Cortex of kidney (tissue), 1 donor: ENCODE results near the gene MRNIP.
"Not testable (repeated sequence)": the region's sequence is repeated elsewhere in the genome, so short reads cannot be mapped to it uniquely, and the experiment has no call there.

ENCODE experiments used
- DNase-seq: peaks from one replicate; lab custom pipeline; 2025; lab: John Stamatoyannopoulos, UW

MRNIP gene

DNA sequence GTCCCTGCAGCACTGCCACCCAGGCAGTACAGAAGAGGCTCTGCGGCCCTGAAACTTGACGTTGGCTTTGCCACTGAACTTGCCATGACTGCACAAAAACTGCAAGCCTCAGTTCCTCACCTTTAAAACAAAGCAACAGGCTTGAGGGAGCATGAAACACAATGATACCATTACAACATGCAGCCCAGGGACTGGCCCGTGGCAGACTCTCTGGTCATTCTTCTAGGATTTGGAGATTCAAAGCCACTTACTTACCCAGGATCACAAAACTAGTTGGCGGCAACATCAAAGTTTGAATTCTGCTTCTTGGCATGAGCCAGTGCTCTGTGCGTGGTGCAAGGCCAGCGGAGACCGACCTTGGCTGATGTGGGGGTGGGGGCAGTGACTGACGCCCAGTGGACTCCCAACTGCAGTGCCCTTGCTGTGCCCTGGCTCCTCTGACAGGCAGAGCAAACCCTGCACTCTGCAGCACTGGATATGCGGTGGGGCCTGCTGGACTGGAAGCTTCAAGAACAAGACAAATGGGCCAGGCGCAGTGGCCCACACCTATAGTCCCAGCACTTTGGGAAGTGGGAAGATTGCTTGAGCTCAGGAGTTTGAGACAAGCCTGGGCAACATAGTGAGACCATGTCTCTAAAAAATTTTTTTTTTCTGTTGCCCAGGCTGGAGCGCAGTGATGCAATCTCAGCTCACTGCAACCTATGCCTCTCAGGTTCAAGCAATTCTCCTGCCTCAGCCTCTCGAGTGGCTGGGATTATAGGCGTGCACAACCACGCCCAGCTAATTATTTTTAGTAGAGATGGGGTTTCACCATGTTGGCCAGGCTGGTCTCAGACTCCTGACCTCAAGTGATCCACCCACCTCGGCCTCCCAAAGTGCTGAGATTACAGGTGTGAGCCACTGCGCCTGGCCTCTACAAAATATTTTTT lies 19.0 kb downstream of the MRNIP start:
- no peak for DNase-seq

DNA sequence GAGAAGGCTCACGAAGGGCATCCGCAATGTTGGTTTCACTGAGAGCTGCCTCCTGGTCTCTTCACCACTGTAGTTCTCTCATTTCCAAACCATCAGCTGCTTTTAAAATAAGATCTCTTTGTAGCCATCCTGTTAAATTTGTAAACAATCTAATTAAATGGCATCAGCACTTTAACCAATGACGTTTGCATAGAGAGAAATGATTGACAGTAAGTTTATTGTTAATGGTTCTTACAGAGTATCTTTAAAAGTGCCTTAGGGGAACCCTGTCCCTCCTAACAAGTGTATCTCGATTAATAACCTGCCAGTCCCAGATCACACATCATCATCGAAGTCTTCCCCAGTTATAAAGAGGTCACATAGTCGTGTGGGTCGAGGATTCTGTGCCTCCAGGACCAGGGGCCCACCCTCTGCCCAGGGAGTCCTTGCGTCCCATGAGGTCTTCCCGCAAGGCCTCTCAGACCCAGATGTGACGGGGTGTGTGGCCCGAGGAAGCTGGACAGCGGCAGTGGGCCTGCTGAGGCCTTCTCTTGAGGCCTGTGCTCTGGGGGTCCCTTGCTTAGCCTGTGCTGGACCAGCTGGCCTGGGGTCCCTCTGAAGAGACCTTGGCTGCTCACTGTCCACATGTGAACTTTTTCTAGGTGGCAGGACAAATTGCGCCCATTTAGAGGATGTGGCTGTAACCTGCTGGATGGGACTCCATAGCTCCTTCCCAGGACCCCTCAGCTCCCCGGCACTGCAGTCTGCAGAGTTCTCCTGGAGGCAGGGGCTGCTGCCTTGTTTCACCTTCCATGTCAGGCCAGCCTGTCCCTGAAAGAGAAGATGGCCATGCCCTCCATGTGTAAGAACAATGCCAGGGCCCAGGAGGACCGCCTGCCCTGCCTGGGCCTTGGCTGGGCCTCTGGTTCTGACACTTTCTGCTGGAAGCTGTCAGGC lies 21.3 kb downstream of the MRNIP start:
- no peak for DNase-seq

DNA sequence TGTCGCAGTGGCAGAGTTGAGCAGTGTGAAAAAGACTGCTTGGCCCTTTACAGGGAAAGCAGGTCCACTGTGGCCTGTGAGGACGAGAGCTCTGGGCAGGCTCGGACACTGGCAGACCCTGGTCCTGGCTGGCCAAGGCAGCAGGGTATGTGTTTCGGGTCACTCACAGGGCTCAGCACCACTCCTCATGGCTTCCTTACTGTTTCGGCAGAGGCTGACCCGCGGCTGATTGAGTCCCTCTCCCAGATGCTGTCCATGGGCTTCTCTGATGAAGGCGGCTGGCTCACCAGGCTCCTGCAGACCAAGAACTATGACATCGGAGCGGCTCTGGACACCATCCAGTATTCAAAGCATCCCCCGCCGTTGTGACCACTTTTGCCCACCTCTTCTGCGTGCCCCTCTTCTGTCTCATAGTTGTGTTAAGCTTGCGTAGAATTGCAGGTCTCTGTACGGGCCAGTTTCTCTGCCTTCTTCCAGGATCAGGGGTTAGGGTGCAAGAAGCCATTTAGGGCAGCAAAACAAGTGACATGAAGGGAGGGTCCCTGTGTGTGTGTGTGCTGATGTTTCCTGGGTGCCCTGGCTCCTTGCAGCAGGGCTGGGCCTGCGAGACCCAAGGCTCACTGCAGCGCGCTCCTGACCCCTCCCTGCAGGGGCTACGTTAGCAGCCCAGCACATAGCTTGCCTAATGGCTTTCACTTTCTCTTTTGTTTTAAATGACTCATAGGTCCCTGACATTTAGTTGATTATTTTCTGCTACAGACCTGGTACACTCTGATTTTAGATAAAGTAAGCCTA lies 22.2 kb downstream of the MRNIP start:
- no peak for DNase-seq

DNA sequence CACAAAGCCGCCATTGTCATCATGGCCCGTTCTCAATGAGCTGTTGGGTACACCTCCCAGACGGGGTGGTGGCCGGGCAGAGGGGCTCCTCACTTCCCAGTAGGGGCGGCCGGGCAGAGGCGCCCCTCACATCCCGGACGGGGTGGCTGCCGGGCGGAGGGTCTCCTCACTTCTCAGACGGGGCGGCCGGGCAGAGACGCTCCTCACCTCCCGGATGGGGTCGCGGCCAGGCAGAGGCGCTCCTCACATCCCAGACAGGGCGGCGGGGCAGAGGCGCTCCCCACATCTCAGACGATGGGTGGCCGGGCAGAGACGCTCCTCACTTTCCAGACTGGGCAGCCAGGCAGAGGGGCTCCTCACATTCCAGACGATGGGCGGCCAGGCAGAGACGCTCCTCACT lies 23.7 kb downstream of the MRNIP start:
- not testable (repeated sequence) for DNase-seq

DNA sequence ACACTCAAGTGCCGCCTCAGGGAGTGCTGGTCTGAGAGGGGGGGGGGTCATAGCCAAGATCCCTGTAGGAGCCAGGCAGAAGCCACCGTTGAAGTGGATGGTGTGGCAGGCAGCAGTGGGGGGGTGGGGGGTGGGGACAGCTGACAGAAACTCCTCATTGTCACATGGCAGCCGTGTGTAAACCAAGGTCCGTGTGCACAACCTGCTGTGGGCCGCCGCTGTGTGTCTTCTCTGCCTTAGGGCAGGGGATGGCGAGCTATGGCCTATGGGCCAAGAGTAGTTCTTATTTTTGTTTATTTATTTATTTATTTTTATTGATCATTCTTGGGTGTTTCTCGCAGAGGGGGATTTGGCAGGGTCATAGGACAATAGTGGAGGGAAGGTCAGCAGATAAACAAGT lies 24.5 kb downstream of the MRNIP start:
- DNase-seq: no peak

DNA sequence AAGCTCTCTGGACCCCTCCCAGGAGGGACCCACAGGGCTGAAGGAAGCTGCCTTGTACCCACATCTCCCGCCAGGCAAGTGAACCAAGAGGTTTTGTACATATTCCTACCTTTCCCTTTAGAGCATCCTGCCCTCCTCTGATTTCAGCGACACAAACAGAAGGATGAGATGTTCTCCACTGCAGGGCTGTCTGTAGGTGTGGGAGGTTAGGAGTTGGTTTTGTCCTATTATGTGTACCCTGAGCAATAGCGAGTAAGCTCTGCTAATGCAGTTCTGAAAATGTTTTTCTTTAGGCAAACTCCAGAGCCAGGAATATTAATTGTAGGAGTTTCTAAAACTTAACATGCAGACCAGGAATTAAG lies 24.9 kb downstream of the MRNIP start:
- DNase-seq: no peak

DNA sequence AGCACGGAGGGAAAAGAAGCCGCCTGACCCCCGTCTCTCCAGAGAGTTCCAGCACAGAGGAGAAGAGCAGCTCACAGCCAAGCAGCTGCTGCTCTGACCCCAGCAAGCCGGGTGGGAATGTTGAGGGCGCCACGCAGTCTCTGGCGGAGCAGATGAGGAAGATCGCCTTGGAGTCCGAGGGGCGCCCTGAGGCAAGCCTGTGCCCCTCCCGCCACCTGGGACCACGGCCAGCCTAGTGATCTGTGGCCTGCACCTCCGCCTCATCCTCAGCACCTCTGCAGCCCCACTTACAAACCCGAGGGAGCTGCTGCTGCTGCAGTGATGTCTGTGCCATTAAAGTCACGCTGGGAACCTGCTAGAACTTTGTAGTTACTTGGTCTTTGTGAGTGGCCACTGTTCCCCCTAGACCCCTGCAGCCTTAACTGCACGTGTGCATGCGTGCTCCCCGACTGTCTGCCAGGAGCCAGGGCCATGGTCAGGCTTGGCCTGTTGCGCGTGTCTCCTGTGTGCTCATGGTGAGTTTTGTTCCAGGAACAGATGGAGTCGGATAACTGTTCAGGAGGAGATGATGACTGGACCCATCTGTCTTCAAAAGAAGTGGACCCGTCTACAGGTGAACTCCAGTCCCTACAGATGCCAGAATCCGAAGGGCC lies 25.4 kb downstream of the MRNIP start:
- no peak for DNase-seq

DNA sequence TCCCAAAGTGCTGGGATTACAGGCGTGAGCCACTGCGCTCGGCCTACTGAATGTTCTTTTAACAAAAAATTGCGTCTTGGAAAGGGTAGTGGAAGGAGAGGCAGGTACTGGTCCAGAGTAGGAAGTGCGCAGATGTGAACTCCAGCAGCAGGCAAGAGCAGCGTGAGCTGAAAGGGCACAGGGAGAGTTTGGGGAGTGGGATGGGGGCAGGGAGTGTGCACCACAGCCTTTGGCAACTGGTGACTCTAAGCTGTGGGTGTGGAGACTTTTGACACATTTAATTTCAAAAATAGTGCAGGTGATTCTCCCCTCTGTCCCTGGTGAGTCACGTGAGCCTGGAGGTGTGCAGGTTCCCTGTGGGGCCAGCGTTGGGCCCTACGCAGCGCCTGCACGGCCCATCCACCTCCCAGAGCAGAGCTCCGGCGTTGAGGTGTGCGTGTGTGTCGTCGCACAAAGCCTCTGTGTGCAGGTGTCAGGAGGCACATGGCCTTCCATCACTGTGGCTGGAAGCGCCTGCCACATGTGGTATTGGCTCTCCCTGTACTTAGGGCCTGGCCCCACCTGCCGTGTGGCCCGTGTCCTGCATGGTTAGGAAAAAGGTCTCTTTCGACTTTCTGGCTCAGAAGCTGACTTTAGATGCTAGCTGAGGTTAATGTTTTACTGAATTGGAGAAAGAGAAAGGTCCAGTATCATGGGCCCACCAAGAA lies 26.4 kb downstream of the MRNIP start:
- no peak for DNase-seq

DNA sequence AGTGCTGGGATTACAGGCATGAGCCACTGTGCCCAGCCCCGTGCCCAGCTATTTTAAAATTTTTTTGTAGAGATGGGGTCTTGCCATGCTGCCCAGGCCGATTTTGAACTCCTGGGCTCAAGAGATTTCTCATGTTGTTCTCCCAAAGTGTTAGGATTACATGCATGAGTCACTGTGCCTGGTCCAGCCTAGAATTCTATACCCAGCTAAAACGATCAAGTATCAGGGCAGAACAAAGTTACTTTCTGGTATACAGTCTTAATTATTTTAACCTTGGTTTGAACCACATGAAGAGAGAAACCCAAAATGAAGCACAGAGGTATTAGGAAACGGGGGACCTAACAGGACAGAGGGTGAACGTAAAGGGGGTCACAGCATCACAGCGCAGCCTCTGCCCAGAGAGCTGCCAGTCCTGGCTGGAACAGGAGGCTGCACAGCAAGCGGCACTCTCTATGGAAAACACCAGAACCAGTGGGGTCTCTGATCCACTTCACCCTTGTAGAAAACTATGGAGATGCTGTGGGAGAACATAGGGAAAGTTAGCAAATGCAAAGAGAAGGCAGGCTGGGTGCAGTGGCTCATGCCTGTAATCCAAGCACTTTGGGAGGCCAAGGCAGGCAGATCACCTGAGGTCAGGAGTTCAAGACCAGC lies 27.7 kb downstream of the MRNIP start:
- DNase-seq: no peak

DNA sequence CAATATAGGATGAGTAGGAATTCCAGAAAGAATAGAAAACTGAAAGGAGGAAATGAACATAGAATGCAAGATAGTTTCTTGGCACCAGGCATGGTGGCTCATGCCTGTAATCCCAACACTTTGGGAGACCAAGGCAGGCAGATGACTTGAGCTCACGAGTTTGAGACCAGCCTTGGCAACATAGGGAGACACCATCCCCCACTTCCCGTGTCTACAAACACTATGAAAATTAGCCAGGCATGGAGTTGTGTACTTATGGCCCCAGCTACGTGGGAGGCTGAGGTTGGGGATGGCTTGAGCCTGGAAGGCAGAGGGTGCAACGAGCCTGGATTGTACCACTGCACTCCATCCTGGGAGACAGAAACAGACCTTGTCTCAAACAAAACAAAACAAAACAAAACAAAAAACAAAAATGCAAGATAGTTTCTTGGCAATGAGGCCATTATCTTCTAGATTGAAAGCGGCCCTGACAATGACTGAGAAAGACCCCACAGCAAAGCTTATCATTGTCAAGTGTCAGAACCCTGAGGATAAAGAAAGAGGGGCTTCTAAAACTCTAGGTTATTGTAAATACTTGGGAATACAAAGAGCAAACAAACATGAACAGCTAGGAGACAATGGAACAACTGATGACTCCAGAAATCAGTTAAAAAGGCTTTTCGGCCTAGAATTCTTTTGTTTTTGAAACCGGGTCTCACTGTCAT lies 28.7 kb downstream of the MRNIP start:
- no peak for DNase-seq

DNA sequence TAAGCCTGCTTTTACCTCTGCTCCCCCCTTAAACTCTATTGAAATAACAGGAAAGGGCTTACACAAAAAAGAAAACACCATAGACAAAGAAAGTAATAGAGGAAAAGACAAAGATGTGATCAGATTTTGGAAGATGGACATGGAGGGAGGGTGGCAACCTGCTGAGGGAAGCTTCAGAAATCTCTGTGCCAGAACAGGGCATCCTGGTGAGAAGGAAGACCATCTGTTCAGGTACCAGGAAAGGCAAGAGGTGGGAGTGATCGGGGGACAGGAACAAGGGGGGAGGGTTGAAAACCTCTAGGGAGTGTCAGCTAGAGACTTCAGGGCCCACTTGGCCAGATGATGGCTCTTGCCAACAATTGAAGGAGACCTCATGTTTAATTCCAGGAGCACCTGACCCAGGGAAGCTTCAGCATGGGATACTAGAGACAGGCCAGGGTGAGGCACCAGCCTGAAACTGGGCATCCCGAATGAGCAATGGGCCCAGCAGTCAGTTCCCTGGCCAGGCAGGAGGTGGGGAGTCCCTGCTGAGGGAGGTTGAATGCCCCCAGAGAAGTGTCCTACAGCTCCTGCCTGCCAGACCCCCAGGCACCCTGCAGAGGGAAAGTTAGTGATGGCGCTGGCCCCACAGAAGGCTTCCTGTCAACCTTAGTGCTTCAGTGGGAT lies 29.7 kb downstream of the MRNIP start:
- DNase-seq: no peak

DNA sequence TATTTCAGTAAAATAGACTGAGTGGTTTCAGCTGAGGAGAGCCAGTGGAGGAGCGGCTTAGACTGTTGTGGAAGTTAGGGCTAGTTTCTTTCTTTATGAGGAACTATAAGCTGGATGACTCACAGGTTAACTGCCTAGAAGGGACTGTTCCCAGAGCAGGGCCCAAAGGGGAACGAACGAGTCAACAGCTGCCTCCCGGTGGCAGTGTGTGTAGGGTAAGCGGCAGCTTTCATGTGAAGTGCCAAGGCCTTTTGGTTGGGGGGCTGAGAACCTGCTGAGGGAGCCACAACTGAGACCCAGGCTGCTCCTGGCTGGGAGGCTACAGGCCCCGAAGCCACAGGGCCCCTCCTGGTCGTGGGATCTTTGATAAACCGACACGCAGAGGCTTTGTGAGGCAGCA lies 30.9 kb downstream of the MRNIP start:
- DNase-seq: no peak

DNA sequence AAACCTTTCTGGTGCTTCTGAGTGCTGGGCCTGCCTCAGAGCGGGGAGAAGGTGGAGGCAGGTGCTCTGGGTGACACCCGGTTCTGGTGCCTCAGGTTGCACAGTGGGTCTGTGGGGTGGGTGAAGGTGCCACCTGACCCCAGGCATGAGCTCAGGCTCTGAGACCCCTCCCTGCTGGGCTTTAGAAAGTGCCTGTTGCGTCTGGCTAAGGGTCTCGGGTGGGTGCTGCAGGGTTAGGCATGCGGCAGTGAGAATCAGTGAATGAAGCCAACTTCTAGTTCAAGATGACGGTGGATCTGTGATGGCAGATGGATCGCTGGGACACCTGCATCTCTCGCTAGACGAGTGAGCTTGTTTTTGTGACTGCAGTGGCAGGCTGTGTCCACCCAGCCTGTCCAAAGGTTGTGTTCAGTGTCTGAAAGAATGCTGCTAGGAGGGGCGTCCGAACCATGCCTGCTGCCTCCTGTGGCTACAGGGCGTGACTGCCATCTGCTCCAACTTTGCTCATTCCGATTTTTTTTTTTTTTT lies 32.9 kb downstream of the MRNIP start:
- no peak for DNase-seq

DNA sequence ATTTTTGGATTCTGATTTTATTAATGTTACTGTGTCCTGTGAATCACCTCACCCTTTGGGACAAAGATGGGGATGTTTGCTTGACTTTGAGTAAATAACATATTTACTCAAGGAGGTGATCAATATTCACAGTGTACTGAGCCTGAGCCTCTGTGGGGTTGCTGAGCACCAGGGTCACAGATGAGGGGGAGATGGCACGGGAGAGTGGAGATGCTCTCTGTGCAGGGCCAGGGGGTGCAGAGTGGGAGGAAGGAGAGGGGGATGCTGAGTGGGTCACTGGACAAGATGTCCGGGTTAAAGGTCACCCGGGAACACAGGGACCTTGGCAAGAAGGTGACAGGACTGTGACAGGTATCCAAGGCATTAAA lies 33.9 kb downstream of the MRNIP start:
- no peak for DNase-seq

DNA sequence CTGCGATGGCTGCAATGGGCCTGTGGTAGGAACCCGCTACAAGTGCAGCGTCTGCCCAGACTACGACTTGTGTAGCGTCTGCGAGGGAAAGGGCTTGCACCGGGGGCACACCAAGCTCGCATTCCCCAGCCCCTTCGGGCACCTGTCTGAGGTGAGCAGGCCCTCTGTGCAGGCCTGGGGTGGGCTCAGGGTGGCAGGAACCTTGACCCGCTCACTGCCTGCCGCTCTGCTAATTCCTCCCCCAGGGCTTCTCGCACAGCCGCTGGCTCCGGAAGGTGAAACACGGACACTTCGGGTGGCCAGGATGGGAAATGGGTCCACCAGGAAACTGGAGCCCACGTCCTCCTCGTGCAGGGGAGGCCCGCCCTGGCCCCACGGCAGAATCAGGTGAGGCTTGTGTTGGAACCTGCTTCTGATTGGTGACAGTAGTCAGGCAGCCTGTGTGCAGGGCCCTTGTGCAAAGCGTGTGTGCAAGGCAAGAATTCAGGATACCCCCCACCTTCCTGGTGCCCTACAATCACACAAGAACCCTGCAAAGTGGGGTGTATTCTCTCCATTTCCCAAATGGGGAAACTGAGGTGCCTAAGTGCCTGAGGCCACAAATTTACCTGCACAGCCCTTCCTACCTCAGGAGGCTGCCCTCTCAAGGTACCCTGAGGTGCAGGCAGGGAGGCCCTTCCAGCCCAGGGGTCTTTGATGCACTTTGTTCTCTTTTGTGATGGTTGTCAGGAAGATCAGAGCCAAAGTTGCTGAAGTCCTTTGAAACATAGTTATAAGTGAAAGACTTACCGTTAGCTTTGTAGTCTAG lies 34.5 kb downstream of the MRNIP start:
- DNase-seq: no peak

DNA sequence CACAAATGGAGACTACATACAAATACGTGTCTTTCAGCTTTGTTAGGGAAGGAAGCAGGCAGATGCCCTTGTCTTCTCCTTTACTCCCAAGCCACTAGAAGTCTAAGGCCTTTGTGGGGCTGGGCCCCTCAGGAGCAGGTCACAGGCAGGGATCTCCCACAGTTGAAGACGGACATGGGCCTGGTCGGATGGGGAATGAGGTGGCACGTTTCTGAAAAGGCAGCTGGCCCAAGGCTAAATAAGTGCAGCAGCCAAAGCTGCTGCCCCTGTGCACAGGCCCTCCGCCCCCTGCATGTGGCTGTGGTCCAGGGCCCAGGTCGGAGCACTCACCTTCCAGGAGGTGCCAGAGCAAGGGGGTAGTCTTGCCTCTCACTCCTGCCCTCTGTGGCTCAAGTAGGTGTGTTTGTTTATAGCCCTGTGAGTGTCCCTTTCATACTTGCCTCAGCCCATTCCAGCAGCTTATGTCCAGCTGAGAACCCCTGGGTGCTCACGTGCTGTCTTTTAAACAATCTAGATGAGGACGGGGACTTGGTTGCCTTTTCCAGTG lies 36.1 kb downstream of the MRNIP start:
- DNase-seq: no peak

DNA sequence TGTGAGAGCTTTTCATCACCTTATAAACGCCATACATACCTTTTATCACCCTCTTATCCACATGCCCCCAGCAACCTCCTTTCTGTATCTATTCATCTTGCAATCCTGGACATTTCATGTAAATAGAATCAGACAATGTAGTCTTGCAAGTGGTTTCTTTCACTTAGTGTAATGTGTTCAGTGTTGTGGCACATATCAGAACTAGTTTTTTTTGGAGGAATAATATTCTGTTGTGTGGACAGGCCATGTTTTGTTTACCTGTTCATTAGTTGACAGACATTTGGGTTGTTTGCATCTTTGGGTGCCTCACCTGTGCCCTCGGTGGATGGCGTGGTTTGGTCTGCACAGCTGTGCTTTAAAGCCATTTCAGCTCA lies 36.6 kb downstream of the MRNIP start:
- DNase-seq: no peak
